Thoracic aorta (tissue), 2 donors: ENCODE results near the gene UROS. TPM values are rescaled to one million over a fixed set of nuclear protein-coding genes. Genes with fewer than 3 reads are reported as not detected.

Source experiments
- ATAC-seq: fragments of 150-250 bp; one replicate; pipeline ENCODE4 v1.8.0; 2017; ENCODE audit warnings: low read depth; ENCODE audit not compliant: insufficient number of reproducible peaks, low FRiP score
- DNase-seq: peaks from one replicate; pipeline ENCODE4 v3.0.0-alpha.2; 2020; ENCODE audit warnings: low spot score
- H3K27ac ChIP-seq, 2 donors: fragments of 200-600 bp; sonication (generic); 1 replicate in 1 of 2; 2 replicates in 1 of 2; pipeline ENCODE4 v1.5.1; 2016; ENCODE audit warnings: mild to moderate bottlenecking in 2 of 2, moderate library complexity in 2 of 2
- H3K27me3 ChIP-seq: fragments of 200-600 bp; sonication (generic); replicated peaks from 2 replicates; pipeline ENCODE4 v1.6.0; 2016; ENCODE audit warnings: mild to moderate bottlenecking; ENCODE audit not compliant: insufficient read depth
- H3K36me3 ChIP-seq: fragments of 200-600 bp; sonication (generic); one replicate; pipeline ENCODE4 v1.5.1; 2016
- H3K4me1 ChIP-seq, 2 donors: fragments of 200-600 bp; sonication (generic); 1 replicate in 1 of 2; 2 replicates in 1 of 2; pipeline versions ENCODE4 v1.5.1 to v1.6.0; 2016; ENCODE audit warnings: low read depth in 2 of 2, mild to moderate bottlenecking in 1 of 2; ENCODE audit not compliant: control insufficient read depth in 1 of 2
- H3K4me3 ChIP-seq: fragments of 200-600 bp; sonication (generic); 2 replicates; pipeline ENCODE4 v1.5.1; 2016; ENCODE audit warnings: mild to moderate bottlenecking
- H3K9me3 ChIP-seq: fragments of 200-600 bp; sonication (generic); 2 replicates; pipeline ENCODE4 v1.5.1; 2016
- total RNA-seq, 2 donors: library from RNA; depleted of rRNA; stranded (reverse); fragments of >200 nt; gene quantifications; one replicate each; pipeline versions ENCODE4 v1.1.0 to v1.2.3, GENCODE V29; 2016
- TF ChIP-seq, protein P1 (sequence below): fragments of 200-600 bp; sonication (generic); IDR thresholded peaks from one replicate; pipeline ENCODE4 v1.5.1; 2019; ENCODE audit warnings: antibody characterized with exemption

The UROS gene
- total RNA-seq, 2 donors from 2014 or later = 25.5 to 34.3 TPM

GRCh38 chr10:125762692-125763648, 60.1 kb downstream of the UROS start:
- H3K27me3 ChIP-seq = no peaks in the 10 kb centered on the region
- peaks cover 42% of the 10 kb centered on the region for H3K36me3 ChIP-seq
- no peak for DNase-seq
- ATAC-seq = no peak
- H3K4me3 ChIP-seq = no peak overlapping the region
- TF ChIP-seq, protein P1, sequence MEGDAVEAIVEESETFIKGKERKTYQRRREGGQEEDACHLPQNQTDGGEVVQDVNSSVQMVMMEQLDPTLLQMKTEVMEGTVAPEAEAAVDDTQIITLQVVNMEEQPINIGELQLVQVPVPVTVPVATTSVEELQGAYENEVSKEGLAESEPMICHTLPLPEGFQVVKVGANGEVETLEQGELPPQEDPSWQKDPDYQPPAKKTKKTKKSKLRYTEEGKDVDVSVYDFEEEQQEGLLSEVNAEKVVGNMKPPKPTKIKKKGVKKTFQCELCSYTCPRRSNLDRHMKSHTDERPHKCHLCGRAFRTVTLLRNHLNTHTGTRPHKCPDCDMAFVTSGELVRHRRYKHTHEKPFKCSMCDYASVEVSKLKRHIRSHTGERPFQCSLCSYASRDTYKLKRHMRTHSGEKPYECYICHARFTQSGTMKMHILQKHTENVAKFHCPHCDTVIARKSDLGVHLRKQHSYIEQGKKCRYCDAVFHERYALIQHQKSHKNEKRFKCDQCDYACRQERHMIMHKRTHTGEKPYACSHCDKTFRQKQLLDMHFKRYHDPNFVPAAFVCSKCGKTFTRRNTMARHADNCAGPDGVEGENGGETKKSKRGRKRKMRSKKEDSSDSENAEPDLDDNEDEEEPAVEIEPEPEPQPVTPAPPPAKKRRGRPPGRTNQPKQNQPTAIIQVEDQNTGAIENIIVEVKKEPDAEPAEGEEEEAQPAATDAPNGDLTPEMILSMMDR = no peak
- no peak overlapping the region for H3K27ac ChIP-seq
- no peaks in the 10 kb centered on the region for H3K9me3 ChIP-seq
- H3K4me1 ChIP-seq = peaks cover 0 to 5% of the 10 kb centered on the region in 2 donors

DNA sequence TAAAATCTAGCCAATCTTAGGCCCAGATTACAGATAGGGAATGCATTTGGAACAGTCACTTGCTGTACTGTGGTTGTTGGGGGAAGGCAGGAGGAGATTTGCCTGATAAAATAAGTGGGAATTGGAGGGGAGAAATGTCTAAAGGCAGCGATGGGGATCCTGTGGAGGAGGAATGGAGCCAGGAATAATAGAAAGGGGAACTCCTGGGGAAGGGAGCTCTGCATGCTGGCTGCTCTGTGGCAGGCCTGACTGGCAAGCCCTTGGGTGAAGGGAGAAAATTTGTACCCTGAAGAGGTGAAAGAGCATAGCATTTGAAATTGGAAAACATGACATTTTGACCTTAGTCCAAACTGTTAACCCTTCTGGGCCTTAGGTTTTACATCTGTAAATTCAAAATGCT, 61.1 kb downstream of the UROS start:
- Histone ChIP-seq H3K27me3 (no peaks in the 10 kb centered on the region), H3K36me3 (peaks cover 47% of the 10 kb centered on the region), H3K4me1 (no peaks in the 10 kb centered on the region), H3K27ac (no peak overlapping the region), H3K9me3 (no peaks in the 10 kb centered on the region), H3K4me3 (no peak overlapping the region)
- no peak for ATAC-seq
- TF ChIP-seq, protein P1 = no peak
- DNase-seq = no peak

GRCh38 chr10:125757742-125758141, 65.3 kb downstream of the UROS start:
- H3K4me3 ChIP-seq = no peak overlapping the region
- peaks cover 43% of the 10 kb centered on the region for H3K36me3 ChIP-seq
- no peak for ATAC-seq
- H3K27me3 ChIP-seq = no peaks in the 10 kb centered on the region
- DNase-seq = no peak
- TF ChIP-seq, protein P1 = no peak
- H3K27ac ChIP-seq = no peak overlapping the region
- H3K9me3 ChIP-seq = no peaks in the 10 kb centered on the region
- H3K4me1 ChIP-seq = no peaks in the 10 kb centered on the region

DNA sequence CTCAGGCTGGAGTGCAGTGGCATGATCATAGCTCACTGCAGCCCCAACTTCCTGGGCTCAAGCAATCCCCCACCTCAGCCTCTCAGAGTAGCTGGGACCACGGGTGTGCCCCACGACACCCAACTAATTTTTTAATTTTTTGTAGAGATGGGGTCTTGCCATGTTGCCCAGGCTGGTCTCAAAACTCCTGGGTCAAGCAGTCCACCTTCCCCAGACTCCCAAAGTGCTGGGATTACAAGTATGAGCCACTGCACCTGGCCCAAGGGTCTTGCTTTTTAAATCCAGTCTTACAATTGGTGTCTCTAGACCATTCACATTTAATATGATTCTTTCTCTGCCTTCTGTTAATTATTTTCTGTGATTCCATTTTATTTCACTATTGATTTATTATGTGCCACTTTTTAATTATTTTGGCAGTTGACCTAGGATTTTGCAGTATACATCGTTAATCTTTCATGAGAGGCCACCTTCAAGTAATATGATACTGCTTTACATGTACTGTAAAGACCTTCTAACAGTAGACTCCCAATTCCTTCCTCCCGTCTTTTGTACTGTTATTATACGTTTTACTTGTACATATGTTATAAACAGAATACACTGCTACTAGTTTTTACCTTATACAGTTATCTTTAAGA, 66.1 kb downstream of the UROS start:
- Histone ChIP-seq H3K27me3 (no peaks in the 10 kb centered on the region), H3K4me3 (no peak overlapping the region), H3K9me3 (no peaks in the 10 kb centered on the region), H3K27ac (no peak overlapping the region), H3K36me3 (peaks cover 45% of the 10 kb centered on the region), H3K4me1 (no peaks in the 10 kb centered on the region)
- TF ChIP-seq, protein P1 = no peak
- ATAC-seq = no peak
- no peak for DNase-seq

- H3K9me3 ChIP-seq = no peaks in the 10 kb centered on the region
Measured at GRCh38 chr10:125756196-125756595, 66.9 kb downstream of the UROS start.

More at GRCh38 chr10:125756196-125756595, 66.9 kb downstream of the UROS start:
- TF ChIP-seq, protein P1 = no peak
- no peaks in the 10 kb centered on the region for H3K27me3 ChIP-seq
- H3K4me1 ChIP-seq = no peaks in the 10 kb centered on the region
- no peak for ATAC-seq
- H3K36me3 ChIP-seq = peaks cover 52% of the 10 kb centered on the region
- no peak for DNase-seq
- no peak overlapping the region for H3K4me3 ChIP-seq
- H3K27ac ChIP-seq = no peak overlapping the region
